ENCODE measurements around the gene PSD2.

DNA sequence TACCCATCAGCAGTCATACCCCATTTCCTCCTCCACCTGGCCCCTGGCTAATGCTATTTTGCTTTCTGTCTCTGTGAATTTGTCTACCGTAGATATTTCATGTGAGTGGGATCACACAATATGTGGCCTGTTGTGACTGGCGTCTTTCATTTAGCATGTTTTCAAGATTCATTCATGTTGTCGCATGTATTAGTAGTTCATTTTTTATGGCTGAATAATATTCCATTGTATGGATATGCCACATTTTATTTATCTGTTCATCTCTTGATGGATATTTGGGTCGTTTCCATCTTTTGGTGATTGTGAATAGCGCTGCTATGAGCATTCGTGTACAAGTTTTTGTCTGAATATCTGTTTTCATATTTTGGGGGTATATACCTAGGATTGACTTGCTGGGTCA, 33.9 kb downstream of the PSD2 start:
- TF ChIP-seq POLR2AphosphoS5 (IDR thresholded peaks at IDR 0.05; ENCODE audit: borderline replicate concordance, low read depth, low read length) (no peak), EZH2 (IDR thresholded peaks at IDR 0.05) (no peak)

All from SK-N-MC (cell line).